ENCODE results near the gene SLC25A11. TPM values are rescaled to one million over a fixed set of nuclear protein-coding genes. Genes with fewer than 3 reads are reported as not detected.

SLC25A11 gene
- total and polyA plus RNA-seq, 2 donors, result 30.9 to 46.7 TPM

- Histone ChIP-seq H3K27me3 (ENCODE audit: control insufficient read depth in 2 of 2, insufficient read depth in 1 of 2, low read length in 1 of 2) (no peaks in the 10 kb centered on the region), H3K27ac (ENCODE audit: low read depth in 1 of 2, low read length in 1 of 2) (no peak overlapping the region), H3K9me3 (ENCODE audit: control insufficient read depth in 2 of 2, insufficient read depth in 1 of 2, low read length in 1 of 2) (no peaks in the 10 kb centered on the region), H3K4me1 (ENCODE audit: control insufficient read depth in 2 of 2, insufficient read depth in 2 of 2, low read length in 2 of 2) (no peaks in the 10 kb centered on the region), H3K4me3 (ENCODE audit: low read length in 2 of 2) (no peak overlapping the region), H3K36me3 (ENCODE audit: control insufficient read depth in 2 of 2, insufficient read depth in 2 of 2, low read length in 1 of 2) (peaks cover 74 to 82% of the 10 kb centered on the region in 2 donors)
- no peak for DNase-seq (ENCODE audit: low read depth in 6 of 9, low spot score in 9 of 9)
- 98% methylated on average over 42 of the region's 42 CpGs for WGBS
Observed at GRCh38 chr17:4891411-4892410, 48.1 kb downstream of the SLC25A11 start.

- H3K9me3 ChIP-seq (ENCODE audit: control insufficient read depth in 2 of 2, insufficient read depth in 1 of 2, low read length in 1 of 2), result no peaks in the 10 kb centered on the region
- H3K27ac ChIP-seq (ENCODE audit: low read depth in 1 of 2, low read length in 1 of 2), result no peak overlapping the region
- H3K4me1 ChIP-seq (ENCODE audit: control insufficient read depth in 2 of 2, insufficient read depth in 2 of 2, low read length in 2 of 2), result no peaks in the 10 kb centered on the region
- peaks cover 62 to 67% of the 10 kb centered on the region in 2 donors for H3K36me3 ChIP-seq (ENCODE audit: control insufficient read depth in 2 of 2, insufficient read depth in 2 of 2, low read length in 1 of 2)
- 97% methylated on average over 18 of the region's 18 CpGs for WGBS
- no peaks in the 10 kb centered on the region for H3K27me3 ChIP-seq (ENCODE audit: control insufficient read depth in 2 of 2, insufficient read depth in 1 of 2, low read length in 1 of 2)
- no peak overlapping the region for H3K4me3 ChIP-seq (ENCODE audit: low read length in 2 of 2)
- DNase-seq (ENCODE audit: low read depth in 6 of 9, low spot score in 9 of 9), result no peak
Observed at GRCh38 chr17:4887581-4887980, 52.3 kb downstream of the SLC25A11 start.

Other genes starting within 250 kb of the SLC25A11 start
- 7.7 TPM for gene PELP1, start 235.9 kb downstream of the SLC25A11 start, total RNA-seq
- gene PELP1, start 235.9 kb downstream of the SLC25A11 start, polyA plus RNA-seq, result 26.9 TPM
- gene ARRB2, start 229.4 kb downstream of the SLC25A11 start, total RNA-seq, result 60.2 TPM
- 91.2 TPM for gene ARRB2, start 229.4 kb downstream of the SLC25A11 start, polyA plus RNA-seq
- gene MED11, start 208.6 kb downstream of the SLC25A11 start, total RNA-seq, result 28.1 TPM
- gene MED11, start 208.6 kb downstream of the SLC25A11 start, polyA plus RNA-seq, result 40.3 TPM
- gene ZMYND15, start 200.2 kb downstream of the SLC25A11 start, total RNA-seq, result 0.52 TPM
- 3.8 TPM for gene ZMYND15, start 200.2 kb downstream of the SLC25A11 start, polyA plus RNA-seq
- 3.3 TPM for gene CXCL16, start 200.1 kb downstream of the SLC25A11 start, total RNA-seq
- gene CXCL16, start 200.1 kb downstream of the SLC25A11 start, polyA plus RNA-seq, result 32.9 TPM
- not detected for gene TM4SF5, start 168.2 kb downstream of the SLC25A11 start, total RNA-seq
- gene TM4SF5, start 168.2 kb downstream of the SLC25A11 start, polyA plus RNA-seq, result 0.14 TPM
- gene VMO1, start 153.7 kb downstream of the SLC25A11 start, total RNA-seq, result 2.7 TPM
- 30.6 TPM for gene VMO1, start 153.7 kb downstream of the SLC25A11 start, polyA plus RNA-seq
- gene GLTPD2, start 151.1 kb downstream of the SLC25A11 start, total RNA-seq, result 0.14 TPM
- 0.16 TPM for gene GLTPD2, start 151.1 kb downstream of the SLC25A11 start, polyA plus RNA-seq
- 183 TPM for gene PSMB6, start 143.9 kb downstream of the SLC25A11 start, total RNA-seq
- gene PSMB6, start 143.9 kb downstream of the SLC25A11 start, polyA plus RNA-seq, result 122 TPM
- gene PLD2, start 132.9 kb downstream of the SLC25A11 start, total RNA-seq, result 14.5 TPM
- gene PLD2, start 132.9 kb downstream of the SLC25A11 start, polyA plus RNA-seq, result 30.7 TPM
- 10.2 TPM for gene MINK1, start 106.7 kb downstream of the SLC25A11 start, total RNA-seq
- 83.8 TPM for gene MINK1, start 106.7 kb downstream of the SLC25A11 start, polyA plus RNA-seq
- gene C17orf107, start 40.5 kb downstream of the SLC25A11 start, total RNA-seq, result 0.57 TPM
- gene C17orf107, start 40.5 kb downstream of the SLC25A11 start, polyA plus RNA-seq, result 1.2 TPM
- 0.24 TPM for gene CHRNE, start 36.9 kb downstream of the SLC25A11 start, total RNA-seq
- gene CHRNE, start 36.9 kb downstream of the SLC25A11 start, polyA plus RNA-seq, result 1.9 TPM
- gene GP1BA, start 7.8 kb downstream of the SLC25A11 start, total RNA-seq, result 0.14 TPM
- 0.09 TPM for gene GP1BA, start 7.8 kb downstream of the SLC25A11 start, polyA plus RNA-seq
- 73.0 TPM for gene RNF167, start 222 bp upstream of the SLC25A11 start, total RNA-seq
- gene RNF167, start 222 bp upstream of the SLC25A11 start, polyA plus RNA-seq, result 189 TPM
- gene PFN1, start 8.5 kb upstream of the SLC25A11 start, total RNA-seq, result 635 TPM
- 727 TPM for gene PFN1, start 8.5 kb upstream of the SLC25A11 start, polyA plus RNA-seq
- 12.4 TPM for gene ENO3, start 11.1 kb upstream of the SLC25A11 start, total RNA-seq
- 25.7 TPM for gene ENO3, start 11.1 kb upstream of the SLC25A11 start, polyA plus RNA-seq
- gene SPAG7, start 27.8 kb upstream of the SLC25A11 start, total RNA-seq, result 60.9 TPM
- gene SPAG7, start 27.8 kb upstream of the SLC25A11 start, polyA plus RNA-seq, result 98.8 TPM
- 2.8 TPM for gene CAMTA2, start 47.6 kb upstream of the SLC25A11 start, total RNA-seq
- gene CAMTA2, start 47.6 kb upstream of the SLC25A11 start, polyA plus RNA-seq, result 51.5 TPM
- gene INCA1, start 57.5 kb upstream of the SLC25A11 start, total RNA-seq, result 0.24 TPM
- 1.5 TPM for gene INCA1, start 57.5 kb upstream of the SLC25A11 start, polyA plus RNA-seq
- 10.8 TPM for gene KIF1C, start 57.9 kb upstream of the SLC25A11 start, total RNA-seq
- 15.4 TPM for gene KIF1C, start 57.9 kb upstream of the SLC25A11 start, polyA plus RNA-seq
- 0.80 TPM for gene SLC52A1, start 95.4 kb upstream of the SLC25A11 start, total RNA-seq
- 0.96 TPM for gene SLC52A1, start 95.4 kb upstream of the SLC25A11 start, polyA plus RNA-seq
- 3.3 TPM for gene ZFP3, start 138.4 kb upstream of the SLC25A11 start, total RNA-seq
- gene ZFP3, start 138.4 kb upstream of the SLC25A11 start, polyA plus RNA-seq, result 4.6 TPM
- 9.5 TPM for gene ZNF232, start 171.8 kb upstream of the SLC25A11 start, total RNA-seq
- 9.9 TPM for gene ZNF232, start 171.8 kb upstream of the SLC25A11 start, polyA plus RNA-seq
- 0.14 TPM for gene USP6, start 176.0 kb upstream of the SLC25A11 start, total RNA-seq
- 0.30 TPM for gene USP6, start 176.0 kb upstream of the SLC25A11 start, polyA plus RNA-seq

Measured in thymus (tissue), 11 donors.